T-helper 1 cell (primary cell): Measurements from ENCODE around the gene ERMARD.

Experiments used
- DNase-seq, 5 donors: peaks; one replicate each; pipeline ENCODE4 v3.0.0-alpha.2; 2012 to 2020
- total RNA-seq, 4 donors: gene quantifications; one replicate each; lab custom pipeline; 2026; lab: John Stamatoyannopoulos, UW

Gene ERMARD
- total RNA-seq = 20.4 to 38.9 (median 36.8) reads per million in 4 donors

GRCh38 chr6:169751242-169752073 lies at the start of gene ERMARD, which contains the start of gene DYNLT2:
TSS of gene ERMARD (plus strand) at chr6:169751622. CDS start at chr6:169751658, 36 bp downstream.
TSS of gene DYNLT2 (minus strand) at chr6:169751572. CDS start at chr6:169751458, 114 bp downstream.
- peak; percentile 82 to 94 (median 89) for DNase-seq

- peak; percentile 94 to 96 (median 96) for DNase-seq
Measured at GRCh38 chr6:169701954-169702839, 49.2 kb upstream of the ERMARD start, which contains the start of the genes C6orf120 and WDR27. TSS of gene C6orf120 (plus strand) at chr6:169702126. CDS start at chr6:169702460, 334 bp downstream. TSS of gene WDR27 (minus strand) at chr6:169702029. CDS start at chr6:169689005, 13,024 bp downstream.

GRCh38 chr6:169702840-169703246 lies 48.6 kb upstream of the ERMARD start:
- DNase-seq = no peak

GRCh38 chr6:169707772-169708171 lies 43.6 kb upstream of the ERMARD start:
- no peak for DNase-seq

- no peak for DNase-seq
Measured at GRCh38 chr6:169709293-169709692, 42.1 kb upstream of the ERMARD start.

- no peak for DNase-seq
Measured at GRCh38 chr6:169710009-169710408, 41.4 kb upstream of the ERMARD start.

- no peak for DNase-seq
Measured at GRCh38 chr6:169714178-169714577, 37.2 kb upstream of the ERMARD start.

- DNase-seq = no peak
Measured at GRCh38 chr6:169714595-169714994, 36.8 kb upstream of the ERMARD start.

GRCh38 chr6:169719117-169719516 lies 32.3 kb upstream of the ERMARD start:
- no peak for DNase-seq

- no peak for DNase-seq
Measured at GRCh38 chr6:169720207-169720855, 31.1 kb upstream of the ERMARD start.

GRCh38 chr6:169722362-169723199 lies 28.8 kb upstream of the ERMARD start:
- DNase-seq = peak in 3 of 5 donors; percentile 23 to 44 (median 35)

- DNase-seq = peak; percentile 41 to 71 (median 58)
Measured at GRCh38 chr6:169723200-169723909, 28.1 kb upstream of the ERMARD start.

- DNase-seq = peak; percentile 16 to 62 (median 25)
Measured at GRCh38 chr6:169723991-169724493, 27.4 kb upstream of the ERMARD start.

GRCh38 chr6:169724494-169725124 lies 26.8 kb upstream of the ERMARD start, which contains the start of gene PHF10:
TSS of gene PHF10 (minus strand) at chr6:169724500. CDS start at chr6:169723931, 569 bp downstream.
- peak; percentile 48 to 74 (median 53) for DNase-seq

GRCh38 chr6:169725125-169726048 lies 26.0 kb upstream of the ERMARD start:
- DNase-seq = peak in 1 of 5 donors; percentile 6

- no peak for DNase-seq
Measured at GRCh38 chr6:169726049-169726400, 25.4 kb upstream of the ERMARD start.

GRCh38 chr6:169726963-169727362 lies 24.5 kb upstream of the ERMARD start:
- no peak for DNase-seq

- DNase-seq = no peak
Measured at GRCh38 chr6:169729961-169730360, 21.5 kb upstream of the ERMARD start.
